ENCODE data around the gene MED15.
A peak's percentile ranks its signal among the peaks of the same experiment; 100 is the strongest.
"Not testable (repeated sequence)": the region's sequence is repeated elsewhere in the genome, so short reads cannot be mapped to it uniquely, and the experiment has no call there.

MED15 gene

DNA sequence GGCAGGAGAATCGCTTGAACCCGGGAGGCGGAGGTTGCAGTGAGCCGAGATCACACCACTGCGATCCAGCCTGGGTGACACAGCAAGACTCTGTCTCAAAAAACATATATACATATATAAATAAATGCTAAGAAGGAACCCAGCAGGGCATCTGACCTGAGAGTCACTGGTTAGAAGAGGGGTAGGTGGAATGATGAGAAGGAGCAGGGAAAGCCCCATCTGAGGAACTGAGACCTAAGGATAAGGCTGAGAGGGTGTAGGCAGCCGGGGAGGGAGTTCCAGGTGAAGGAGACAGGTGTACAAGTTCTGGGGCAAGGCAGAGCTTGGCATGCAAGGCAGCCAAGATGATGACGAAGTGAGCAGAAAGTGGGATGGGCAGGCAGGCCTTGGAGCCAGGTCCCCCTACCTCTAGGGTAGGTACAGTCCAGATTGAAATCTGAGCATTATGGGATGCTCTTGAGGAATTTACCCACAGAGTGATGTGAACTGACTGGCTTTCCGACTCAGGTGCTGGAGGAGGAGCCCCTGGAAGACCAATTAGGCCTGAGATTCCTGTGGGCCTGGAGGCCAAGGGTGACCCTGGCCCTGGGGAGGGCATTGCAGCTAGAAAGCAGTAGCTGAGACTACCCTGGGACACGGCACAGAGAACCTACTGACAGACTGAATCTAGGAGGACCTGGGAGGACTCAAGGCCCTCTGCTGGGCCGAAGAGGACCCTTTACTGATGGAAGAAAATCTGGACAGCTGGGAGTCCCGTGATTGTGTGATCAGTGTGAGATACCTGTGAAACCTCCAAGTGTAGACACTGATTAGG, 34.6 kb upstream of the MED15 start:
- no peaks in the 10 kb centered on the region for H3K27me3 Mint-ChIP-seq

GRCh38 chr22:20475115-20475436, 32.3 kb upstream of the MED15 start:
- Mint-ChIP-seq H3K4me1 (ENCODE audit: low read depth) (peaks cover 42% of the 10 kb centered on the region), H3K27ac (peak overlapping the region; percentile 77), H3K9me3 (no peaks in the 10 kb centered on the region), H3K27me3 (no peaks in the 10 kb centered on the region), H3K36me3 (ENCODE audit: low read depth) (peaks cover 10% of the 10 kb centered on the region), H3K4me3 (peak overlapping the region; percentile 24)

More for the DNA sequence above, 34.6 kb upstream of the MED15 start:
- Mint-ChIP-seq H3K4me1 (ENCODE audit: low read depth) (peaks cover 52% of the 10 kb centered on the region), H3K9me3 (no peaks in the 10 kb centered on the region), H3K36me3 (ENCODE audit: low read depth) (peaks cover 16% of the 10 kb centered on the region), H3K27ac (peak overlapping the region; percentile 21), H3K4me3 (no peak overlapping the region)

DNA sequence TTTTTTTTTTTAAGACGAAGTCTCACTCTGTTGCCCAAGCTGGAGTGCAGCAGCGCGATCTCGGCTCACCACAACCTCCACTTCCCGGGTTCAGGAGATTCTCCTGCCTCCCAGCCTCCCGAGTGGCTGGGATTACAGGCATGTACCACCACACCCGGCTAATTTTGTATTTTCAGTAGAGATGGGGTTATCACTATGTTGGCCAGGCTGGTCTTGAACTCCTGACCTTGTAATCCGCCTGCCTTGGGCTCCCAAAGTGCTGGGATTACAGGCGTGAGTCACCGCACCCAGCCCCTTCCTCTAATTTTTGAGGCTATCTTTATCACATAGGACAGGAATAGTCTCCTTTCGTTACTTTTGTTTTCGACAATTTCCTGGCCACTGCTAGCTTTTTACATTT, 31.8 kb upstream of the MED15 start:
- H3K4me1 Mint-ChIP-seq (ENCODE audit: low read depth): peaks cover 42% of the 10 kb centered on the region
- H3K27me3 Mint-ChIP-seq; H3K9me3 Mint-ChIP-seq; H3K36me3 Mint-ChIP-seq (ENCODE audit: low read depth): not testable (repeated sequence)
- H3K27ac Mint-ChIP-seq: peak overlapping the region; percentile 77
- H3K4me3 Mint-ChIP-seq: peak overlapping the region; percentile 24

GRCh38 chr22:20478059-20478458, 29.4 kb upstream of the MED15 start:
- not testable (repeated sequence) for H3K27ac Mint-ChIP-seq; H3K27me3 Mint-ChIP-seq; H3K9me3 Mint-ChIP-seq; H3K4me3 Mint-ChIP-seq; H3K36me3 Mint-ChIP-seq (ENCODE audit: low read depth)
- H3K4me1 Mint-ChIP-seq (ENCODE audit: low read depth): peaks cover 36% of the 10 kb centered on the region

DNA sequence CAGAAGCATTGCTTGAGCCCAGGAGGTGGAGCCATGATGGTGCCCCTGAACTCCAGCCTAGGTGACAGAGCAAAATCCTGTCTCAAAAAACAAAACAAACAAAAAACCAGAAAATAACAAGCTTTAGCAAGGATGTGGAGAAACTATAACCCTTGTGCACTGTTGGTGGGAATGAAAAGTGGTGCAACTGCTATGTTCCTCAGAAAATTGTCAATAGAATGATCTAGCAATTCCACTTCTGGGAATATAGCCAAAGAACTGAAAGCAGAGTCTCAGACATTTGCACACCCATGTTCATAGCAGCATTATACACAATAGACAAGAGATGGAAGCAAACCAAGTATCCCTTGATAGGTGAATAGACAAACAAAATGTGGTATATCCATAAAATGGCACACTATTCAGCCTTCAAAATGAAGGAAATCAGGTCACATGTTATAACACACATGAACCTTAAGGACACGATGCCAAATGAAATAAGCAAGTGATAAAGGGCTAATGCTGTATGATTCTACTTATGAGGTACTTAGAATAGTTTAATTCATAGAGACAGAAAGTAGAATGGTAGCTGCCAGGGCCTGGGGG, 27.7 kb upstream of the MED15 start:
- no peak overlapping the region for H3K27ac Mint-ChIP-seq
- H3K9me3 Mint-ChIP-seq: no peaks in the 10 kb centered on the region
- no peak overlapping the region for H3K4me3 Mint-ChIP-seq
- no peaks in the 10 kb centered on the region for H3K27me3 Mint-ChIP-seq
- H3K4me1 Mint-ChIP-seq (ENCODE audit: low read depth): peaks cover 24% of the 10 kb centered on the region
- peaks cover 8% of the 10 kb centered on the region for H3K36me3 Mint-ChIP-seq (ENCODE audit: low read depth)

DNA sequence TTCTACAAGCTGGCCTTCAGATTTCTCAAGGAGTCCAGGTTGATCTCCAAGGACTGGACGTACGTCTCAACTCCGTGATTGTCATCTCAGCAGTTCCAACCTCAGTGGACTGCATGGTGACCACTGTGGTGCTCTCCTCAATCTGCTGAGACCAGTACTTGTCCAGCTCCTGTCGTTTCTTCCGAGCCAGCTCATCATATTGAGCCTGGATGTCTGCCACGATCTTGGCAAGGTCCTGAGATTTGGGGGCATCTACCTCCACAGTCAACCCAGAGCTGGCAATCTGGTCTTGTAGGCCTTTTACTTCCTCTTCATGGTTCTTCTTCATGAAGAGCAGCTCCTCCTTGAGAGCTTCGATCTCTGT, 24.3 kb upstream of the MED15 start:
- not testable (repeated sequence) for H3K4me3 Mint-ChIP-seq; H3K9me3 Mint-ChIP-seq; H3K4me1 Mint-ChIP-seq (ENCODE audit: low read depth); H3K27ac Mint-ChIP-seq; H3K27me3 Mint-ChIP-seq
- H3K36me3 Mint-ChIP-seq (ENCODE audit: low read depth): peaks cover 24% of the 10 kb centered on the region

DNA sequence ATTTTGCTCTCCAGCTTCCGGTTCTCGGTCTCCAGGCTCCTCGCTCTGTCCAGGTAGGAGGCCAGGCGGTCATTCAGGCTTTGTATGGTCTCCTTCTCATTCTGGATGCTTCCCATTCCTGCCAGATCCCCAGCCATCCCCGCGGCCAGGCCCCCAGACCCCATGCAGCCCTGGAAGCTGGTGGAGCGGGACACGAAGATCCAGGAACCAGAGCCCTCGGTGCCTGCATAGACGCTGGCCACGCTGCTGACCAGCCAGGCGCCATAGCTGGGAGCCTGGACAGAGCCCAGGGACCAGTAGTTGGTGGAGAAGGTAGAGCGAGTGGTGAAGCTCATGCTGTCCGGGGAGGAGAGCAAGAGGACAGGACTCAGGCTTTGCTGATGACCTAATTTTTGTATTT, 23.6 kb upstream of the MED15 start:
- H3K9me3 Mint-ChIP-seq: no peaks in the 10 kb centered on the region

GRCh38 chr22:20484948-20485683, 22.3 kb upstream of the MED15 start:
- Mint-ChIP-seq H3K9me3 (no peaks in the 10 kb centered on the region), H3K4me3 (no peak overlapping the region), H3K27me3 (no peaks in the 10 kb centered on the region), H3K4me1 (ENCODE audit: low read depth) (peaks cover 8% of the 10 kb centered on the region), H3K27ac (no peak overlapping the region), H3K36me3 (ENCODE audit: low read depth) (peaks cover 28% of the 10 kb centered on the region)

More for the DNA sequence above, 23.6 kb upstream of the MED15 start:
- no peaks in the 10 kb centered on the region for H3K4me1 Mint-ChIP-seq (ENCODE audit: low read depth)
- H3K27ac Mint-ChIP-seq: no peak overlapping the region
- peaks cover 28% of the 10 kb centered on the region for H3K36me3 Mint-ChIP-seq (ENCODE audit: low read depth)
- no peaks in the 10 kb centered on the region for H3K27me3 Mint-ChIP-seq
- H3K4me3 Mint-ChIP-seq: no peak overlapping the region

DNA sequence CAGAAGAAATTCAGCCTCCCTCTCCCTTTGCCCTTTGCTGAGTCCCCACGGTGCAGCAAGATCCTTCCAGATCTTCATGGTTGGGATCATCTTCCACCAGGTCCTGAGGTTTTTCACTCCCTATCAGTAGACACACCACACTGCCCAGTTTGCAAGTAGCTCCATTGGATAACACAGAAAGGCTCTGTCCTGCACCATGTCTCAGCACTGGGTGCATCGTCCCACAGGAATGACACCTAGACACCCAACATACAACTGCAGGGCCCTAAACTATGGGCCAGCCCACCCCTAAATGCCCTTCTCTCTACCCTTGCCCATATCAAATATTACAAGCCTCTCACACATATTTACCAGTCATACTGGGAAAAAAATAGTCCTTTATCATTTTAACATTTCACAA, 21.2 kb upstream of the MED15 start:
- Mint-ChIP-seq H3K27ac (no peak overlapping the region), H3K36me3 (ENCODE audit: low read depth) (peaks cover 28% of the 10 kb centered on the region), H3K4me3 (no peak overlapping the region), H3K9me3 (no peaks in the 10 kb centered on the region), H3K27me3 (no peaks in the 10 kb centered on the region), H3K4me1 (ENCODE audit: low read depth) (peaks cover 19% of the 10 kb centered on the region)

DNA sequence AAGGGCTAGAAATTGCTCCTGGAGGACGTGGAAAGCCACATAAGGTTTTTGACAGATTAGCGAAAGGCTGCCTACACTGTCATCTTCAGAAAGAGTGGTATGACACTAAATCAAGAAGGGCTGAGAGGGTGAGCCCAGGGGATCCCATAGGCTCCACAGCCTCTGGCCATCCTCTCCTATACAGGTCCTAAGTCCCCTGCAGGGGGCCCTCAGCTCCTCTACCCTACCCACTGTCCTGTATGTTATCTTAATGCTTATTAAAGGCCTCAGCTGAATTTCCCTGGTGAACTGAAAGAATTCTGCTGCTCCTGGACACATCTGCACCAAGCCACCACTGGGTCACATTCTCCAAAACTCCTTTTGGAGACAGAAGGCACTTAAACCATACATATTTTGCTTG, 19.7 kb upstream of the MED15 start:
- Mint-ChIP-seq H3K9me3 (no peaks in the 10 kb centered on the region), H3K36me3 (ENCODE audit: low read depth) (peaks cover 28% of the 10 kb centered on the region), H3K4me1 (ENCODE audit: low read depth) (peaks cover 31% of the 10 kb centered on the region), H3K27ac (no peak overlapping the region), H3K4me3 (no peak overlapping the region), H3K27me3 (no peaks in the 10 kb centered on the region)

GRCh38 chr22:20488946-20489345, 18.5 kb upstream of the MED15 start:
- Mint-ChIP-seq H3K27me3 (no peaks in the 10 kb centered on the region), H3K4me3 (no peak overlapping the region), H3K4me1 (ENCODE audit: low read depth) (peaks cover 37% of the 10 kb centered on the region), H3K36me3 (ENCODE audit: low read depth) (peaks cover 20% of the 10 kb centered on the region), H3K9me3 (no peaks in the 10 kb centered on the region), H3K27ac (no peak overlapping the region)

GRCh38 chr22:20490183-20490940, 17.0 kb upstream of the MED15 start:
- Mint-ChIP-seq H3K36me3 (ENCODE audit: low read depth) (peaks cover 16% of the 10 kb centered on the region), H3K27ac (no peak overlapping the region), H3K27me3 (no peaks in the 10 kb centered on the region), H3K9me3 (no peaks in the 10 kb centered on the region), H3K4me1 (ENCODE audit: low read depth) (peaks cover 45% of the 10 kb centered on the region), H3K4me3 (no peak overlapping the region)

DNA sequence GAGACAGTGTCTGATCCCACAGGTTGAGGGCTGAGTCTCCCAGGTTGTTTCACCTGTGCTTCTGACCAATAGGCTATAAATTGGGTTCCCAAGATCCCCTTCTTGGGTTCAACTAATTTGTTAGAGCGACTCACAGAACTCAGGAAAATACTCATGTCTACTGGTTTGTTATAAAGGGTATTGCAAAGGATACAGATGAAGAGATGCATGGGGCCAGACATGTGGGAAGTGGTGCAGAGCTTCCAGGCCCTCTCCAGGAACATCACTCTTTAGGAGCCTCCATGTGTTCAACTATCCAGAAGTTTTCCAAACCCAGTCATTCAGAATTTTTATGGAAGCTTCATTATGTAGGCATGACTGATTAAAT, 16.5 kb upstream of the MED15 start:
- Mint-ChIP-seq H3K36me3 (ENCODE audit: low read depth) (peaks cover 16% of the 10 kb centered on the region), H3K4me1 (ENCODE audit: low read depth) (peaks cover 46% of the 10 kb centered on the region), H3K27ac (no peak overlapping the region), H3K27me3 (no peaks in the 10 kb centered on the region), H3K9me3 (no peaks in the 10 kb centered on the region), H3K4me3 (no peak overlapping the region)

- peaks cover 48% of the 10 kb centered on the region for H3K4me1 Mint-ChIP-seq (ENCODE audit: low read depth)
- peaks cover 13% of the 10 kb centered on the region for H3K36me3 Mint-ChIP-seq (ENCODE audit: low read depth)
- H3K9me3 Mint-ChIP-seq: no peaks in the 10 kb centered on the region
- H3K27me3 Mint-ChIP-seq: no peaks in the 10 kb centered on the region
- no peak overlapping the region for H3K4me3 Mint-ChIP-seq
- H3K27ac Mint-ChIP-seq: no peak overlapping the region
These were observed 16.1 kb upstream of the MED15 start for GRCh38 chr22:20491346-20491745.
